ENCODE data around the gene PTGFRN.

Gene PTGFRN

GRCh38 chr1:116891396-116892079 is 18.2 kb upstream of the PTGFRN start:
- DNase-seq: no peak

GRCh38 chr1:116895073-116895472 is 14.6 kb upstream of the PTGFRN start:
- no peak for DNase-seq

- DNase-seq: no peak
These were observed 10.2 kb upstream of the PTGFRN start for GRCh38 chr1:116899529-116899928.

- DNase-seq: no peak
These were observed 9.0 kb upstream of the PTGFRN start for GRCh38 chr1:116900471-116901365.

- no peak for DNase-seq
These were observed 7.7 kb upstream of the PTGFRN start for GRCh38 chr1:116902027-116902426.

- no peak for DNase-seq
These were observed 6.9 kb upstream of the PTGFRN start for GRCh38 chr1:116902723-116903383.

- DNase-seq: no peak
These were observed 4.9 kb upstream of the PTGFRN start for GRCh38 chr1:116904791-116905320.

- no peak for DNase-seq
These were observed 2.9 kb upstream of the PTGFRN start for GRCh38 chr1:116906812-116907211.

GRCh38 chr1:116907351-116907750 is 2.4 kb upstream of the PTGFRN start:
- DNase-seq: no peak

GRCh38 chr1:116908266-116908665 is 1.4 kb upstream of the PTGFRN start:
- DNase-seq: no peak

GRCh38 chr1:116908820-116909511 is 750 bp upstream of the PTGFRN start:
- no peak for DNase-seq

- no peak for DNase-seq
These were observed 867 bp downstream of the PTGFRN start for GRCh38 chr1:116910379-116911187.

GRCh38 chr1:116911188-116911553 is 1.5 kb downstream of the PTGFRN start:
- no peak for DNase-seq

GRCh38 chr1:116911779-116912469 is 2.2 kb downstream of the PTGFRN start:
- no peak for DNase-seq

- no peak for DNase-seq
These were observed 3.1 kb downstream of the PTGFRN start for GRCh38 chr1:116912846-116913245.

- no peak for DNase-seq
These were observed 4.2 kb downstream of the PTGFRN start for GRCh38 chr1:116913941-116914340.

GRCh38 chr1:116914667-116915066 is 5.0 kb downstream of the PTGFRN start:
- DNase-seq: no peak

GRCh38 chr1:116915086-116915661 is 5.5 kb downstream of the PTGFRN start:
- no peak for DNase-seq

GRCh38 chr1:116916002-116916401 is 6.3 kb downstream of the PTGFRN start:
- DNase-seq: no peak

- DNase-seq: no peak
These were observed 7.1 kb downstream of the PTGFRN start for GRCh38 chr1:116916533-116917445.
